NT2/D1 (cell line): ENCODE measurements around the gene FER1L5.

Source experiments
- YY1 ChIP-seq: IDR thresholded peaks from 2 replicates; pipeline ENCODE4 v1.6.1; 2011; ENCODE audit not compliant: insufficient read length, insufficient read depth
- ZNF274 ChIP-seq: IDR thresholded peaks from 2 replicates; pipeline ENCODE4 v1.6.1; 2011; ENCODE audit warnings: mild to moderate bottlenecking, low read depth, low read length

DNA sequence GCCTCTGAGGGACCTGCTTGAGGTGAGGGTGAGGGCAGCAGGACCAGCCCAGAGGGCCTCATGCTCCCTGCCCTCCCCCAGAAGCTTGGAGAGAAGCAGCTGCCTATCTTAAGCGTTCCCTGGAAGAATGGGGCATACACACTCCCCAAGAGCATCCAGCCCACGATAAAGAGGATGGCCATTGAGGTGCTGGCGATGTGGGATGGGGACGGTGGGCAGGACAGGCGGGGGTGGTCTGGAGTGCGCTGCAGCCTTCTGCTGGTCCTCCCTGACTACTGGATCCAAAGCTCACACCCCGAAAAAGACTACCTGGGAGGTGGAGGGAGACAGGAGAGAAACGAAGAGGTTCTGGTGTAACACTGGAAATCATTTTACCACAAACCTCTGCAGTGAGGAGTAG, 51.7 kb downstream of the FER1L5 start:
- no peak for TF ChIP-seq ZNF274
- TF ChIP-seq YY1, result no peak
